ENCODE results near the gene OGDH.
"Not testable (repeated sequence)": the region's sequence is repeated elsewhere in the genome, so short reads cannot be mapped to it uniquely, and the experiment has no call there.

OGDH gene

DNA sequence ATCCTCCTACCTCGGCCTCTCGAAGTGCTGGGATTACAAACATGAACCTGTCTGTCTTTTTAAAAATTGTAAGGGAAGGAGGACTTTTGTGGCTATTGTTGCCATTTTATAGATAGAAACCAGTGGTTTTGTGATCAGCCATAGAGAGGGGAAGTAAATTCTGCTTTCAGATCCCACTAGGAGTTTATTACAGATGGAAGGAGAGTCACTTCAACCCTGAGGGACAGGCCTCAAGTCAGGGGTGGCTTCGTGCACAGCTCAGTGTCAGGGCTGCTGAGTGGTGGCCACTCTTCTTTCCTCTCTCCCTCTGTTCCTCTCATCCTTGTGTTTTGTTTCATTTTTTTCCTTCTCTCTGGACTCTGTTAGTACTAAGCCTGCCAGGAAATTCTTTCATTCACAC lies 60.8 kb downstream of the OGDH start:
- no peak for DNase-seq (ENCODE audit: low read depth in 2 of 2)

GRCh38 chr7:44671069-44671468 lies 64.6 kb downstream of the OGDH start:
- DNase-seq (ENCODE audit: low read depth in 2 of 2), result no peak

GRCh38 chr7:44673324-44673723 lies 66.9 kb downstream of the OGDH start:
- DNase-seq (ENCODE audit: low read depth in 2 of 2), result no peak

- DNase-seq (ENCODE audit: low read depth in 2 of 2), result no peak
Observed at GRCh38 chr7:44673771-44674170, 67.3 kb downstream of the OGDH start.

DNA sequence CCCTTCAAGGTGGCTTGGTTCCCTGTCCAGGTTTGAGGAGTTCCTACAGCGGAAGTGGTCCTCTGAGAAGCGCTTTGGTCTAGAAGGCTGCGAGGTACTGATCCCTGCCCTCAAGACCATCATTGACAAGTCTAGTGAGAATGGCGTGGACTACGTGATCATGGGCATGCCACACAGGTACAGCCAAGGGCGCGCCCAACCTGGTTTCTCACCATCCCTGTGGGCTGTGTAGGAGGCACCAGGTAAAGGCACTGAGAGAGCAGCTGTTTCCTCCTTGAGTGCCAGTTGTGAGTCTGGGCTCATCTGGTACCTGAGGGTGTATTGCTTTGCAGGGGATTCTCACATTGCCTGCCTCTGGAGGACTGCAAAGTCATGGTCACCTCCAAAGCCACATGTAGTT lies 68.0 kb downstream of the OGDH start:
- no peak for DNase-seq (ENCODE audit: low read depth in 2 of 2)

DNA sequence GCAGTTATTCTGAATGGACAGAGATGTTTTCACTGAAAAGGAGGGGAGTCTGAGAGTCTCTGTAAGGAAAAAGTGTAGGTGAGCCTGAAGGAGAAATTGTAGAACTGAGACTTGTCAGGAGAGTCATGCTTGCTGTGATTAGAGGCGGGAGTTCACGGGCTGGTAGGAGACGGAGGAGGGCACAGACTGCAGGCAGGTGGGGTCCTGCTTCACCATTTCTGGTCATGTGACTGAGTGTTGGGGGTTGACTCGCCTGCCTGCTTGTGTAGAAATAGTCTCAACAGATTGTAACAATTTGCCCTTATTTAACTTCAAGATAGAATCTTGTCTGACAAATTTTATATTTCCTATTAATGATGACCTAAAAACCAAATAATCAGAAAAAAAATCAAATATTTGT lies 70.3 kb downstream of the OGDH start:
- no peak for DNase-seq (ENCODE audit: low read depth in 2 of 2)

- DNase-seq (ENCODE audit: low read depth in 2 of 2), result no peak
Observed at GRCh38 chr7:44678101-44678470, 71.7 kb downstream of the OGDH start.

GRCh38 chr7:44678471-44679179 lies 72.2 kb downstream of the OGDH start:
- no peak for DNase-seq (ENCODE audit: low read depth in 2 of 2)

- no peak for DNase-seq (ENCODE audit: low read depth in 2 of 2)
Observed at GRCh38 chr7:44681645-44682044, 75.2 kb downstream of the OGDH start.

GRCh38 chr7:44685723-44686122 lies 79.3 kb downstream of the OGDH start:
- DNase-seq (ENCODE audit: low read depth in 2 of 2), result no peak

DNA sequence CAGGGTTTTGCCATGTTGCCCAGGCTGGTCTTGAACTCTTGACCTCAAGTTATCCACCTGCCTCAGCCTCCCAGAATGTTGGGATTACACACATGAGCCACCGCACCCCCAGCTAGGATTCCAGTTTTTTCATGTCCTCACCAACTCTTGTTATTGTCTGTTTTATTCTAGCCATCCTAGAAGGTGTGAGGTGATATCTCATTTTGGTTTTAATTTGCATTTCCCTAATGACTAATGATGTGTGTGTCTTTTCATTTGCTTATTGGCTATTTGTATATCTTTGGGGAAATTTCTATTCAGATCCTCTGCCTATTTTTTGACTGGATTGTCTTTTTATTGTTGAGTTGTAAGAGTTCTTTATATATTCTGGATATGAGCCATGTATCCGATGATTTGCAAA lies 83.0 kb downstream of the OGDH start:
- DNase-seq (ENCODE audit: low read depth in 2 of 2), result no peak

DNA sequence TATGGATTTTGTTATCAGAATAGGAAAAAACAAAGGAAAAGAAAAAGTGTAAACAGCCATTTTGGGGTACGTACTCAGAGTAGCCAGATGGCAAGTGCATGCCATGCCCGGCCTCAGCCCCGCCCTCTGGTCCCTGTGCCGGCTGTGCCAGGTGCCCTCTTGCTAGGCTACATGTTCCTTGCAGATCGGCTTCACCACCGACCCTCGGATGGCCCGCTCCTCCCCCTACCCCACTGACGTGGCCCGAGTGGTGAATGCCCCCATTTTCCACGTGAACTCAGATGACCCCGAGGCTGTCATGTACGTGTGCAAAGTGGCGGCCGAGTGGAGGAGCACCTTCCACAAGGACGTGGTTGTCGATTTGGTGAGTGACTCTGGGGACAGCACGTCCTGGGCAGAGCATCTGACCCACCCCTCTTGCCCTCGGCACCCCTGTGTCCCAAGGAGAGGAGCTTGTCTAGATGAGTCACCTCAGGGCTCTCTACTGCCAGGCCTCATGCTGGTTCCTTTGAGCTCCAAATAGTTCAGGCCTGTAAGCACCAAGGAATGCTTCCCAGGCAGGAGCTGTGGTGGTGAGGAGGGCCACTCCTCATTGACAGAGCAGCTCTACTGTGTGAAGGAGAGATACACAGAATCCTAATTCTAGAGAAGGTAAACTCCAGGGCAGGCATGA lies 87.3 kb downstream of the OGDH start:
- no peak for DNase-seq (ENCODE audit: low read depth in 2 of 2)

DNA sequence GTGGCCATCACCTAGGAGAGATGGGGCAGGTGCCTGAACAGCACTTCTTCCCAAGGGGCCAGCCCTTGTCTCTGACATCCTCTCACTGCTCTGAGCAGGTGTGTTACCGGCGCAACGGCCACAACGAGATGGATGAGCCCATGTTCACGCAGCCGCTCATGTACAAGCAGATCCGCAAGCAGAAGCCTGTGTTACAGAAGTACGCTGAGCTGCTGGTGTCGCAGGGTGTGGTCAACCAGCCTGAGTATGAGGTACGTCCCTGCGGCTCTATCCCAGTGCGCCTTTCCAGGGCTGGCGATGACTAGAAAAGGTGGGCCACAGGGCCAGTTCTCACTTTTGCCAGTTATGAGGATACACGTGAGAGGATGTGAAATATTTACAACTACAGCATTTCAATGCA lies 87.9 kb downstream of the OGDH start:
- no peak for DNase-seq (ENCODE audit: low read depth in 2 of 2)

DNA sequence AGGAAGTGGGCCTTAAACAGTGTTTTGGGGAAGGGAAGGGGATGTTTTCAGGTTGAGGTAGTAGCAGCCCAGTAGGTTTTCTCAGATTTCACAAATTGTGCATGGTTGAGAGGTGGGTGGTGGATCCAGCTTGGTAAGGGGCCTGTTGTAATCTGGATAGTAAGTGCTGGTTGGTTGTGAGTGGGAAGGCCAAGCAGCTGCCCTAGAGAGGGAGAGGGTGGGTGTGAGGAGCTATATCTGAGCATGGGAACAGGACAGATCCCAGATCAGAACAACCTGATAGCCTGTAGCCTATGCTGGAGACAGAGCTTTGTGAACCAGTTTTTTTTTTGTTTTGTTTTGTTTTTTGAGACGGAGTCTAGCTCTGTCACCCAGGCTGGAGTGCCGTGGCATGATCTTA lies 88.3 kb downstream of the OGDH start:
- no peak for DNase-seq (ENCODE audit: low read depth in 2 of 2)

GRCh38 chr7:44695756-44696155 lies 89.3 kb downstream of the OGDH start:
- DNase-seq (ENCODE audit: low read depth in 2 of 2), result no peak

- DNase-seq (ENCODE audit: low read depth in 2 of 2), result no peak
Observed at GRCh38 chr7:44696728-44697127, 90.3 kb downstream of the OGDH start.

DNA sequence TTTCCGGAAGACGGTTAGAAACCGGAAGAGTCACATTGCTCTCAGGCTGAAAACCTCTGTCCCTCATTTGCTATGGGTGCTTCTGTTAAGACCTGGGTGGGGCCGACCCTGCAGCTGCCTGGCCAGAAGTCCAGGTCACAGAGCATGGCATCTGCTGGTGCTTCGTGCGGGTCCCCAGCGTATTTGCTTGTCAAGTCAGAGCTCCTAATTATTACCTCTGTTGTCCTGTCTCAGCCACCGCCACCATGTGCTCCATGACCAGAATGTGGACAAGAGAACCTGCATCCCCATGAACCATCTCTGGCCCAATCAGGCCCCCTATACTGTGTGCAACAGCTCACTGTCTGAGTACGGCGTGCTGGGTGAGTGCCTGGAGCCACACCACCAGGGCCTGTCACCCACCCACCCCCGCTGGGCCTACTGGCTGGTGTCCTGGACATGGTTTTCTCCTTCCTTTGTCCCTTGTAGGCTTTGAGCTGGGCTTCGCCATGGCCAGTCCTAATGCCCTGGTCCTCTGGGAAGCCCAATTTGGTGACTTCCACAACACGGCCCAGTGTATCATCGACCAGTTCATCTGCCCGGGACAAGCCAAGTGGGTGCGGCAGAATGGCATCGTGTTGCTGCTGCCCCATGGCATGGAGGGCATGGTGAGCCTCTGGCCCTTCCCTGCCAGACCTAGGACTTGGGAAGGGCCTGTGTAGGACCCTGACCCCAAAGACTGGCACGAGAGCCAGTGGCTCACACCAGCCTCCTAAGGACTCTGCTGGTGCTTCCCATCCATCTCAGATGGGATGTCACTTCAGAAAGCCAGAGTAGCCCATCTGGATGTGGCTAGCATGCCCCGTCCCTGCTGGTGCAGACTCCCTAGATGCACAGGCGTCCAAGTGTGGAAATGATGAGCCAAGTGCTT lies 91.0 kb downstream of the OGDH start:
- DNase-seq (ENCODE audit: low read depth in 2 of 2), result no peak

DNA sequence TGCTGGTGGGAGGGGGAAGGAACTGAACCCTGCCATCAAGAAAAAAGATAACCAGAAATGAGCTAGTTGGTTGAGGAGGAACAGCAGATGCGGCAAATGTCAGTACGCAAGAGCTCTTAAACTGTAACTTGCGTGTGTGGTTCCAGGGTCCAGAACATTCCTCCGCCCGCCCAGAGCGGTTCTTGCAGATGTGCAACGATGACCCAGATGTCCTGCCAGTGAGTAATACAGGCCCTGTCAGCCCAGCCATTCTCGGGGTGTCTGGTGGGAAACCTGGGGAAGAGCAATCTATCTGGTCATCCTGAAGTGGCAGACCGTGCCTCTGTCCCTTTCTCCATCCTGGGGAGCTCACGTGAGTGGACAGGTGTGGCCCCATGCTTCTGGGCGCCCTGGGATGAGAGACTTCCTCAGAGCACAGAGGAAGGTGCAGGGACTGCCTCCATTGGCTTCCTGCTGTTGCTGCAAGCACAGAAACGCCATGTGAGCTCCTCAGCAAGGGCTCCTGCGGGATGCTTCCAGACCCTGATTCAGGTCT lies 91.7 kb downstream of the OGDH start:
- no peak for DNase-seq (ENCODE audit: low read depth in 2 of 2)

GRCh38 chr7:44699598-44699997 lies 93.2 kb downstream of the OGDH start:
- DNase-seq (ENCODE audit: low read depth in 2 of 2), result not testable (repeated sequence)

- no peak for DNase-seq (ENCODE audit: low read depth in 2 of 2)
Observed at GRCh38 chr7:44700322-44700721, 93.9 kb downstream of the OGDH start.

DNA sequence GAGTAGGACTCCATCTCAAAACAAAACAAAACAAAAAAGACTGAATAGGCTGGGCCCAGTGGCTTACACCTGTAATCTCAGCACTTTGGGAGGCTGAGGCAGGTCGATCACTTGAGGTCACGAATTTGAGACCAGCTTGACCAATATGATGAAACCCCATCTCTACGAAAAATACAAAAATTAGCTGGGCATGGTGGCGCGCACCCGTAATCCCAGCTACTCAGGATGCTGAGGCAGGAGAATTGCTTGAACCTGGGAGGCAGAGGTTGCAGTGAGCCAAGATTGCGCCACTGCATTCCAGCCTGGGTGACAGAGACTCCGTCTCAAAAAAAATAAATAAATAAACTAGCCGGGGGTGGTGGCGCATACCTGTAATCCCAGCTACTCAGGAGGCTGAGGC lies 97.0 kb downstream of the OGDH start:
- not testable (repeated sequence) for DNase-seq (ENCODE audit: low read depth in 2 of 2)

DNA sequence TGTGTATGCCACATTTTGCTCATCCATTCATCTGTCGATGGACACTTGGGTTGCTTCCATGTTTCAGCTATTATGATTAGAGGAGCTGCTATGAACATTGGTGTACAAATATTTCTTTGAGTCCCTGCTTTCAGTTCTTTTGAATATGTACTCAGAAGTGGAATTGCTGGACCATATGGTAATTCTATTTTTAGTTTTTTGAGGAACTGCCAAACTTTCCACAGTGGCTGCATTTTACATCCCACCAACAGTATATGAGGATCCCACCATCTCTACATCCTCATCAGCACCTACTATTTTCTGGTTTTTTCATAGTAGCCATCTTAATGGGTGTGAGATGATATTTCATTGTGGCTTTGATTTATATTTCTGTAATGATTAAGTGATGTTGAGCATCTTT lies 97.5 kb downstream of the OGDH start:
- DNase-seq (ENCODE audit: low read depth in 2 of 2), result no peak
